Pancreas (tissue), 10 donors: ENCODE data around the gene ABCD3. TPM values are rescaled to one million over a fixed set of nuclear protein-coding genes. Genes with fewer than 3 reads are reported as not detected.

Experiments
- ATAC-seq, 4 donors: fragments of 200-7000 bp; cut with Tn5 transposase; one replicate each; pipeline versions ENCODE4 v1.8.0 to v1.9.1; 2020; ENCODE audit warnings: mild to moderate bottlenecking in 4 of 4, moderate library complexity in 4 of 4
- DNase-seq, 6 donors: peaks; one replicate each; pipeline ENCODE4 v3.0.0-alpha.2; 2020
- FAIRE-seq: peaks from 2 replicates; lab custom pipeline; 2012; peaks lifted over from hg19 to GRCh38; lab: Jason Lieb, UNC
- H3K27ac ChIP-seq, 4 donors: fragments of 200-600 bp; sonication (generic); 1 replicate in 3 of 4; 2 replicates in 1 of 4; pipeline versions ENCODE4 v1.5.0 to v1.8.0; 2020
- H3K27me3 ChIP-seq, 4 donors: fragments of 200-600 bp; one replicate each; pipeline ENCODE4 v1.8.0; 2021
- H3K36me3 ChIP-seq, 3 donors: fragments of 200-600 bp; sonication (generic) in 1 of 3; one replicate each; pipeline versions ENCODE4 v1.5.0 to v1.8.0; 2020 to 2021
- H3K4me1 ChIP-seq, 3 donors: fragments of 200-600 bp; one replicate each; pipeline ENCODE4 v1.8.0; 2021
- H3K4me3 ChIP-seq, 4 donors: fragments of 200-600 bp; sonication (generic) in 2 of 4; one replicate each; pipeline versions ENCODE4 v1.5.0 to v1.8.0; 2020 to 2021
- H3K9me3 ChIP-seq, 4 donors: fragments of 200-600 bp; one replicate each; pipeline ENCODE4 v1.8.0; 2021
- WGBS, 2 donors: extraction: QIAGEN DNeasy Blood & Tissue Kit; methylation state at CpG; one replicate each; pipeline ENCODE4 v1.1.7; 2013; 5-methylcytosine and 5-hydroxymethylcytosine counted together
- intact Hi-C, 3 donors: fragments of 100-400 bp; cut with DNase I; formaldehyde crosslinking; loops; one replicate each; pipeline versions ENCODE4 v1.11.1 to v1.14.2; 2022
- polyA plus RNA-seq, 2 donors: library from polyadenylated mRNA; stranded (reverse); fragments of 200-250 nt; gene quantifications; one replicate each; pipeline ENCODE4 v1.2.3, GENCODE V29; 2013
- total RNA-seq, 6 donors: library from RNA; stranded (reverse); fragmentation: NEBNext Ultra II Directional in 4 of 6; extraction: Animal tissue kit (Norgen Biotek cat#: 25700) in 4 of 6; gene quantifications; one replicate each; pipeline versions ENCODE4 v1.2.1 to v1.2.4, GENCODE V29; 2021 to 2023
- TF ChIP-seq, protein P1 (sequence below), 4 donors: fragments of 200-600 bp; sonication (generic) in 3 of 4; IDR thresholded peaks; one replicate each; pipeline versions ENCODE4 v1.5.0 to v1.8.0; 2021; ENCODE audit warnings: antibody characterized with exemption in 4 of 4
- donor health status: healthy with polysubstance abuse.
- donor health status: DM: no; HTN: no; CAD: no; lungs with moderate emphysema.
- donor health status: DM: no; HTN: no; CAD: no.
- donor health status: control.
- donor health status: control.
- donor health status: Bipolar disorder and iron deficiency.
- donor health status: DM: yes; HTN: yes; CAD: no.
- donor health status: DM: no; HTN: no; CAD: no.
- donor health status: DM: no; HTN: no; CAD: no.
- donor health status: DM: yes; HTN: yes; CAD: no.

Gene ABCD3
- total and polyA plus RNA-seq, 8 donors, result 11.7 to 35.8 (median 30.8) TPM

DNA sequence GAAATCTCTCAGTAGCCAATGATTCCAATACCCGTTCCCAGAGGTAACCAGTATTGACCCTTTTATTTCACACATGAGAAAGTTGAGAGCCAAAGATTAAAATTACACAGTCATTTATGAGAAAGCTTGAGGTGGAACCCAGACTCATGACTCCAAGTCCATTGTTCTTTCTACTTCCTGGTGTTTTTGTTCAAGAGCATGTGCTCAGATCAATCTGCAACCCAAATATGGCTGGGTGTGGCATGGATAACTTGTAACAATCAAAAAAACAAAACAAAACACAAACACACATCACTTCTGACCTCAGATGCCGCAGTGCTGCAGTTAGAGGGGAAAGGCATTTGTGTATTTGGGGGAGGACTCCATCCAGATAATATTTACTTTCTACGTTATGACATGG, 18.7 kb upstream of the ABCD3 start:
- intact Hi-C loops, result no loop called here
- TF ChIP-seq, protein P1, sequence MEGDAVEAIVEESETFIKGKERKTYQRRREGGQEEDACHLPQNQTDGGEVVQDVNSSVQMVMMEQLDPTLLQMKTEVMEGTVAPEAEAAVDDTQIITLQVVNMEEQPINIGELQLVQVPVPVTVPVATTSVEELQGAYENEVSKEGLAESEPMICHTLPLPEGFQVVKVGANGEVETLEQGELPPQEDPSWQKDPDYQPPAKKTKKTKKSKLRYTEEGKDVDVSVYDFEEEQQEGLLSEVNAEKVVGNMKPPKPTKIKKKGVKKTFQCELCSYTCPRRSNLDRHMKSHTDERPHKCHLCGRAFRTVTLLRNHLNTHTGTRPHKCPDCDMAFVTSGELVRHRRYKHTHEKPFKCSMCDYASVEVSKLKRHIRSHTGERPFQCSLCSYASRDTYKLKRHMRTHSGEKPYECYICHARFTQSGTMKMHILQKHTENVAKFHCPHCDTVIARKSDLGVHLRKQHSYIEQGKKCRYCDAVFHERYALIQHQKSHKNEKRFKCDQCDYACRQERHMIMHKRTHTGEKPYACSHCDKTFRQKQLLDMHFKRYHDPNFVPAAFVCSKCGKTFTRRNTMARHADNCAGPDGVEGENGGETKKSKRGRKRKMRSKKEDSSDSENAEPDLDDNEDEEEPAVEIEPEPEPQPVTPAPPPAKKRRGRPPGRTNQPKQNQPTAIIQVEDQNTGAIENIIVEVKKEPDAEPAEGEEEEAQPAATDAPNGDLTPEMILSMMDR (IDR thresholded peaks at IDR 0.05), result no peak
- ATAC-seq (no peak), DNase-seq (no peak), FAIRE-seq (no peak)
- WGBS, 2 donors, result 83 to 86% methylated on average over 3 of the region's 3 CpGs
- Histone ChIP-seq H3K4me3 (no peak overlapping the region), H3K27ac (no peak overlapping the region), H3K36me3 (no peaks in the 10 kb centered on the region), H3K4me1 (peaks cover 0 to 5% (median 0%) of the 10 kb centered on the region in 3 donors), H3K9me3 (no peaks in the 10 kb centered on the region), H3K27me3 (no peaks in the 10 kb centered on the region)

DNA sequence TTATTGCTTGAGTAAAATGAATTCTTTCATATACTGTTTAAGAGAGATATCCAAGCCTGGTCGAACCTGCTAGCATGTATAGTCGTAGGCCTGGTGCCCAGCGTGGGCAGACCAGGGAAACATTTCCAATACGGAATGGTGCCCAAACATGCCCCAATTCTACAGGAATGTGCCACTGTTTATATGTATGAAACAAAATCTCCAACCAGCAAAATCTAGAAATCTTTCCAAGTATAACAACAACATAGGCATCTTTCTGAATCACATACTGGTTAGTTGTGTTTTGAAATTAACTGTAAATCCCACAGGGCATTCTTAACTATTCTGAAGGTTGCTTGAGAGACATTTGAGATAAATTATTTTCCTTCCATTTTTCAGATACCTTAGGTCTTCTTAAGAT, 17.0 kb upstream of the ABCD3 start:
- TF ChIP-seq, protein P1 (IDR thresholded peaks at IDR 0.05), result no peak
- no peak for FAIRE-seq
- 92 to 93% methylated on average over 4 of the region's 4 CpGs for WGBS, 2 donors
- Histone ChIP-seq H3K9me3 (no peaks in the 10 kb centered on the region), H3K4me3 (no peak overlapping the region), H3K4me1 (no peaks in the 10 kb centered on the region), H3K27me3 (no peaks in the 10 kb centered on the region), H3K36me3 (no peaks in the 10 kb centered on the region), H3K27ac (no peak overlapping the region)
- intact Hi-C loops, result no loop called here
- ATAC-seq, result no peak
- no peak for DNase-seq

DNA sequence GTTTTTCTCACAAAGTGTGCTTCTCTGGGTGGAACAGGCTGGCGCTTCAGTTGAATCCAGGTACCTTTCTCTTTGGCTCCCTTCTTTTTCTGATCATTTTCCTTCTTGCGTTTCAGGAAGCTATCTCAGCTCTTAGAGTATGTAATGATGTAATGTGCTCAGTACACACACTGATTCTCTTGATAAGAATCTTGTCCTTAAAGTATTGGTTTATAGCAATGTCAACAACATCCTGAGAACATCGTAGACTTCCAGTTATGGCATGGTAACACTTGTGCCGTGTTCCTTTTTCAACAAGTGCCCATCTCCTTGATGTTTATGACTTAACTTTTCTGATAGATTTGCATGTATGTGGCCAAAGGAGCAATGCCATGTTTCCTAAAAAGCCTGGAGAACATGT, 11.7 kb upstream of the ABCD3 start:
- no peak for ATAC-seq
- Histone ChIP-seq H3K27ac (no peak overlapping the region), H3K9me3 (no peaks in the 10 kb centered on the region), H3K36me3 (no peaks in the 10 kb centered on the region), H3K4me3 (no peak overlapping the region), H3K27me3 (no peaks in the 10 kb centered on the region), H3K4me1 (no peaks in the 10 kb centered on the region)
- TF ChIP-seq, protein P1 (IDR thresholded peaks at IDR 0.05), result no peak
- WGBS, 2 donors, result 84 to 91% methylated on average over 4 of the region's 4 CpGs
- FAIRE-seq, result no peak
- intact Hi-C loops, result no loop called here
- DNase-seq, result no peak

DNA sequence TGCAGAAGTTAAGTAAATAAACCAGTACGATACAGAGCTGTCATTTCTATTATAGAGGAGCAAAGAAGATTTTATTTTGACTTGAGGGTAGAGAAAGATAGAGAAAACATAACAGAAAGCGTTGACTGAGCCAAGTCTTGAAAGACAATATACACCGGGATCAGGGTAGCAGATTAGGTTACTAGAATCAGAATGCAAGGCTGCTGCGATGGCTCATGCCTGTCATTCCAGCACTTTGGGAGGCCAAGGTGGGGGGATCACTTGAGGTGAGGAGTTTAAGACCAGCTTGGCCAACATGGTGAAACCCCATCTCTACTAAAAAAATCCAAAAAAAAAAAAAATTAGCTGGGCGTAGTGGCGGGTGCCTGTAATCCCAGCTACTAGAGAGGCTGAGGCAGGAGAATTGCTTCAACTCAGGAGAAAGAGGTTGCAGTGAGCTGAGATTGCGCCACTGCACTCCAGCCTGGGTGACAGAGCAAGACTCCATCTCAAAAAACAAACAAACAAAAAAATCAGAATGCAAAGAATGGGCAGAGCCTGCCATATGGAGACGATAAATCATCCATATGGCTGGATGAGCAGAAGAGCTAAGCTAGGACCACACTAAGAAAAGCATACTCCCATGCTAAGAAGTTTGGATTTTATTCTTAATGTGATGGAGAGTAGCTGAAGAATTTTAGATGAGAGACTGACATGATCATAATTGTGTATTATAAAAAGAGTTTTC, 9.9 kb upstream of the ABCD3 start:
- no peaks in the 10 kb centered on the region for H3K36me3 ChIP-seq
- DNase-seq (no peak), FAIRE-seq (no peak), ATAC-seq (no peak)
- WGBS, 2 donors, result 87 to 92% methylated on average over 7 to 8 of the region's 8 CpGs
- H3K9me3 ChIP-seq, result no peaks in the 10 kb centered on the region
- no peaks in the 10 kb centered on the region for H3K4me1 ChIP-seq
- TF ChIP-seq, protein P1 (IDR thresholded peaks at IDR 0.05), result no peak
- H3K27me3 ChIP-seq, result no peaks in the 10 kb centered on the region
- H3K4me3 ChIP-seq, result no peak overlapping the region
- no peak overlapping the region for H3K27ac ChIP-seq
- intact Hi-C loops, result no loop called here

DNA sequence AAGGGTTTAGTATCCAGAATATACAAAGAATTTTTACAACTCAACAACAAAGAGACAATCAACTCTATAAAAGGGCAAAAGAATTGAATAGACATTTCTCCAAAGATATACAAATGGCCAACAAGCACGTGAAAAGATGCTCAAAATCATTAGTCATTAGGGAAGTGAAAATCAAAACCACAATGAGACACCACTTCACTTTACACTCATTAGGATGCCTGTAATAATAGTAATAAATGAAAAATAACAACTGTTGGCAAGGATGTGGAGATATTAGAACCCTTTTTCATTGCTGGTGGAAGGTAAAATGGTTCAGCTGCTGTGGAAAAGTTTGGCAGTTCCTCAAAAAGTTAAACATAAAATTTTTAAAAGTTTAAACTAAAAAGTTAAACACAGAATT, 7.0 kb upstream of the ABCD3 start:
- FAIRE-seq (no peak), ATAC-seq (no peak), DNase-seq (no peak)
- Histone ChIP-seq H3K27me3 (no peaks in the 10 kb centered on the region), H3K36me3 (no peaks in the 10 kb centered on the region), H3K9me3 (no peaks in the 10 kb centered on the region), H3K4me3 (no peak overlapping the region), H3K27ac (no peak overlapping the region), H3K4me1 (peaks cover 0 to 4% (median 0%) of the 10 kb centered on the region in 3 donors)
- intact Hi-C loops, result no loop called here
- TF ChIP-seq, protein P1 (IDR thresholded peaks at IDR 0.05), result no peak
- 77 to 79% methylated on average over 1 of the region's 1 CpG for WGBS, 2 donors
